OCI-LY7 (cell line): ENCODE data around the gene SMYD3. TPM values are rescaled to one million over a fixed set of nuclear protein-coding genes. Genes with fewer than 3 reads are reported as not detected.

Experiments
- BruUV-seq: library from RNA; stranded (reverse); fragments of 400-500 nt; replicated peaks from 2 replicates; lab custom pipeline; 2021; lab: Mats Ljungman, UMichigan
- CTCF ChIA-PET: fragments of 300-600 bp; sonication (Branson Sonifier 250); formaldehyde crosslinking; loops from one replicate; lab custom pipeline; 2022; ENCODE audit warnings: antibody characterized with exemption; ENCODE audit not compliant: unreplicated experiment; lab: Charles Lee
- POLR2A ChIA-PET: fragments of 300-600 bp; sonication (Branson Sonifier 250); formaldehyde crosslinking; loops from one replicate; lab custom pipeline; 2022; ENCODE audit warnings: antibody characterized with exemption; lab: Charles Lee
- DNase-seq: peaks from one replicate; pipeline ENCODE4 v3.0.0-alpha.2; 2015; ENCODE audit warnings: low spot score
- H2AFZ ChIP-seq: fragments of 200-600 bp; sonication (generic), shearing (Covaris generic); 2 replicates; pipeline ENCODE4 v1.6.1; 2014; ENCODE audit warnings: mild to moderate bottlenecking, antibody characterized with exemption, low read length, moderate library complexity
- H3K27ac ChIP-seq: fragments of 200-600 bp; sonication (generic); 2 replicates; pipeline ENCODE4 v1.5.1; 2014; ENCODE audit warnings: mixed run types, low read depth, mild to moderate bottlenecking, moderate library complexity, low read length, inconsistent platforms; ENCODE audit not compliant: poor library complexity, severe bottlenecking
- H3K36me3 ChIP-seq: fragments of 200-600 bp; sonication (generic); 2 replicates; pipeline ENCODE4 v1.6.1; 2014; ENCODE audit warnings: mild to moderate bottlenecking, antibody characterized with exemption, low read length, moderate library complexity, mixed read lengths; ENCODE audit not compliant: insufficient read depth
- H3K4me1 ChIP-seq: fragments of 200-600 bp; sonication (generic); 2 replicates; pipeline ENCODE4 v1.5.1; 2014; ENCODE audit warnings: mild to moderate bottlenecking, low read length; ENCODE audit not compliant: insufficient read depth, poor library complexity, severe bottlenecking
- H3K4me2 ChIP-seq: fragments of 200-600 bp; sonication (generic); 2 replicates; pipeline ENCODE4 v1.6.1; 2014; ENCODE audit warnings: mild to moderate bottlenecking, low read length
- H3K4me3 ChIP-seq: fragments of 200-600 bp; sonication (generic); 2 replicates; pipeline ENCODE4 v1.5.1; 2014; ENCODE audit warnings: mild to moderate bottlenecking, low read depth, low read length; ENCODE audit not compliant: poor library complexity, severe bottlenecking
- H3K79me2 ChIP-seq: fragments of 200-600 bp; sonication (generic); 2 replicates; pipeline ENCODE4 v1.6.1; 2016; ENCODE audit warnings: low read depth, mild to moderate bottlenecking, low read length, moderate library complexity, mixed read lengths; ENCODE audit not compliant: insufficient read depth
- H3K9me2 ChIP-seq: fragments of 200-600 bp; sonication (generic); 2 replicates; pipeline ENCODE4 v1.6.1; 2016; ENCODE audit warnings: mild to moderate bottlenecking, low read length, mixed read lengths; ENCODE audit not compliant: insufficient read depth
- H3K9me3 ChIP-seq: fragments of 200-600 bp; sonication (generic); 2 replicates; pipeline ENCODE4 v1.6.1; 2014; ENCODE audit warnings: mild to moderate bottlenecking, mixed run types, low read length, mixed read lengths
- H4K20me1 ChIP-seq: fragments of 200-600 bp; sonication (generic); 2 replicates; pipeline ENCODE4 v1.6.1; 2014; ENCODE audit warnings: mild to moderate bottlenecking, antibody characterized with exemption, low read length, moderate library complexity, mixed read lengths; ENCODE audit not compliant: insufficient read depth
- EZH2phosphoT487 ChIP-seq: fragments of 200-600 bp; sonication (generic); IDR thresholded peaks from 2 replicates; pipeline ENCODE4 v1.6.1; 2018; ENCODE audit warnings: low read depth, borderline replicate concordance, mild to moderate bottlenecking, mixed run types, antibody characterized with exemption, low read length, moderate library complexity, mixed read lengths
- intact Hi-C: fragments of 100-400 bp; cut with micrococcal nuclease; formaldehyde crosslinking; loops from one replicate; pipeline ENCODE4 v1.10.0; 2022; ENCODE audit not compliant: unreplicated experiment
- total RNA-seq, 2 experiments: library from RNA; depleted of rRNA in 1 of 2; stranded (reverse); fragments of >200 nt in 1 of 2; shearing (Covaris generic) in 1 of 2; gene quantifications; 2 replicates each; pipeline ENCODE4 v1.2.3, GENCODE V29; 2014 to 2022
- TF ChIP-seq, protein P1 (sequence below): fragments of 200-600 bp; sonication (generic); conservative IDR thresholded peaks from 2 replicates; pipeline ENCODE4 v1.5.1; 2014; ENCODE audit warnings: mild to moderate bottlenecking, antibody characterized with exemption, low read length, moderate library complexity, mixed read lengths

SMYD3 gene
- total RNA-seq, 2 experiments from 2014 or later = 28.9 to 34.5 TPM

DNA sequence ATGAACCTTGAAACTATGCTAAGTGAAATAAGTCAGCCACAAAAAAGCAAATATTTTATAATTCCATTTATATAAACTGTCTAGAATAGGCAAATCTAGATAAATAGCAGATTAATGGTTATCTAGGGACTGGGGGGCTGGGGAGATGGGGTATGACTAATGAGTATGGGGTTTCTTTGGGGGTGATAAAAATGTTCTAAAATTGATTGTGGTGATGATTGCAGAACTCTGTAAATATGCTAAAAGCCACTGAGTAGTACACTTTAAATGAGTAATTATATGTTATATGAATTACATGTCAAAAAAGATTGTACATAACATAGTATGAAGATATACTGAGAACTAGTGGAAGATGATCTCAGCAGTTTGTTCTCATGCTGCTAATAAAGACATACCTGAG, 677.3 kb downstream of the SMYD3 start:
- intact Hi-C loops = no loop called here
- TF ChIP-seq, protein P1, sequence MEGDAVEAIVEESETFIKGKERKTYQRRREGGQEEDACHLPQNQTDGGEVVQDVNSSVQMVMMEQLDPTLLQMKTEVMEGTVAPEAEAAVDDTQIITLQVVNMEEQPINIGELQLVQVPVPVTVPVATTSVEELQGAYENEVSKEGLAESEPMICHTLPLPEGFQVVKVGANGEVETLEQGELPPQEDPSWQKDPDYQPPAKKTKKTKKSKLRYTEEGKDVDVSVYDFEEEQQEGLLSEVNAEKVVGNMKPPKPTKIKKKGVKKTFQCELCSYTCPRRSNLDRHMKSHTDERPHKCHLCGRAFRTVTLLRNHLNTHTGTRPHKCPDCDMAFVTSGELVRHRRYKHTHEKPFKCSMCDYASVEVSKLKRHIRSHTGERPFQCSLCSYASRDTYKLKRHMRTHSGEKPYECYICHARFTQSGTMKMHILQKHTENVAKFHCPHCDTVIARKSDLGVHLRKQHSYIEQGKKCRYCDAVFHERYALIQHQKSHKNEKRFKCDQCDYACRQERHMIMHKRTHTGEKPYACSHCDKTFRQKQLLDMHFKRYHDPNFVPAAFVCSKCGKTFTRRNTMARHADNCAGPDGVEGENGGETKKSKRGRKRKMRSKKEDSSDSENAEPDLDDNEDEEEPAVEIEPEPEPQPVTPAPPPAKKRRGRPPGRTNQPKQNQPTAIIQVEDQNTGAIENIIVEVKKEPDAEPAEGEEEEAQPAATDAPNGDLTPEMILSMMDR = no peak
- TF ChIP-seq EZH2phosphoT487 = no peak
- Histone ChIP-seq H4K20me1 (no peaks in the 10 kb centered on the region), H3K4me3 (no peak overlapping the region), H3K27ac (no peak overlapping the region), H2AFZ (no peak overlapping the region), H3K9me2 (no peaks in the 10 kb centered on the region), H3K36me3 (no peaks in the 10 kb centered on the region), H3K4me2 (no peak overlapping the region), H3K9me3 (no peaks in the 10 kb centered on the region), H3K4me1 (peaks cover 4% of the 10 kb centered on the region), H3K79me2 (no peaks in the 10 kb centered on the region)
- ChIA-PET CTCF (no interaction called here), POLR2A (interaction anchor here (0.7 kb wide), 1 partner anchor 171 kb away, joined by 3 read pairs; no protein-coding TSS in a partner anchor)
- DNase-seq = no peak
- BruUV-seq = no TSS peak

DNA sequence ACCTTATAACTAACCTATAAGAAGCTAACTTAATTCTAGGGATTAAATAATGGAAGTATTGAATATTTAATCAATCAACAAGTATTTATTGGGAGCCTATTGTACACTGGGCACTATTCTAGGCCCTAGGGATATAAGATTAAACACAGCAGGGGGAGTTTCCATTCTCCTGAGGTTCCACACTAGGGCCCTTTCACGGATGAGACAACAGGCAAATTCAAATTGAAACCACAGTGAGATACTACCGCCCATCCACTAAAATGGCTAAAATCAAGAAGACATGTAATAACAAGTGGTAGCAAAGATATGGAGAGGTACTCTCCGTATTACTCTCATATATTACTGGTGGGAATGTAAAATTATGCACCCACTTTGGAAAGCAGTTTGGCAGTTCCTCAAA, 677.9 kb downstream of the SMYD3 start:
- no peaks in the 10 kb centered on the region for H4K20me1 ChIP-seq
- no peak for TF ChIP-seq EZH2phosphoT487
- TF ChIP-seq, protein P1 = no peak
- H3K9me3 ChIP-seq = no peaks in the 10 kb centered on the region
- peaks cover 4% of the 10 kb centered on the region for H3K4me1 ChIP-seq
- intact Hi-C loops = no loop called here
- ChIA-PET CTCF (no interaction called here), POLR2A (interaction anchor here (0.6 to 1.0 kb wide), 3 partner anchors 15 to 176 kb away, joined by 3 to 9 read pairs (median 3); no protein-coding TSS in a partner anchor)
- no peak overlapping the region for H3K4me3 ChIP-seq
- no peak overlapping the region for H3K4me2 ChIP-seq
- no peak overlapping the region for H3K27ac ChIP-seq
- BruUV-seq = no TSS peak
- no peaks in the 10 kb centered on the region for H3K36me3 ChIP-seq
- no peaks in the 10 kb centered on the region for H3K79me2 ChIP-seq
- no peaks in the 10 kb centered on the region for H3K9me2 ChIP-seq
- no peak overlapping the region for H2AFZ ChIP-seq
- no peak for DNase-seq

GRCh38 chr1:245827301-245827700, 679.8 kb downstream of the SMYD3 start:
- Histone ChIP-seq H3K9me3 (no peaks in the 10 kb centered on the region), H3K36me3 (no peaks in the 10 kb centered on the region), H2AFZ (no peak overlapping the region), H3K4me2 (no peak overlapping the region), H3K9me2 (no peaks in the 10 kb centered on the region), H3K4me1 (peaks cover 4% of the 10 kb centered on the region), H3K4me3 (no peak overlapping the region), H3K27ac (no peak overlapping the region), H3K79me2 (no peaks in the 10 kb centered on the region), H4K20me1 (no peaks in the 10 kb centered on the region)
- DNase-seq = no peak
- ChIA-PET CTCF (no interaction called here), POLR2A (no interaction called here)
- no peak for TF ChIP-seq EZH2phosphoT487
- TF ChIP-seq, protein P1 = no peak
- BruUV-seq = no TSS peak
- intact Hi-C loops = no loop called here
